ENCODE results near the gene KRT15.

Gene KRT15

GRCh38 chr17:41518789-41519449 is at the start of gene KRT15:
TSS of gene KRT15 (minus strand) at chr17:41518890. CDS start at chr17:41518827, 63 bp downstream.
- DNase-seq (ENCODE audit: low read depth) = no peak

DNA sequence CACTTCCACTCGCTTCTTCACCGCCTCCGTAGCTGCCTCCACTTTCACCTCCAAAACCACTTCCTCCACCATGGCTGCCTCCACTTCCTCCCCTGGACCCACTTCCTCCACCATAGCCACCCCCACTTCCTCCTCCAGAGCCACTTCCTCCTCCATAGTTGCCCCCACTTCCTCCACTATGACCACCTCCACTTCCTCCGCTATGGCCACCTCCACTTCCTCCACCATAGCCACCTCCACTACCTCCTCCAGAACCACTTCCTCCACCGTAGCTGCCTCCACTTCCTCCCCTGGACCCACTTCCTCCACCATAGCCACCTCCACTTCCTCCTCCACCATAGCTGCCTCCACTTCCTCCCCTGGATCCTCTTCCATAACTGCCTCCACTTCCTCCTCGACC is 48.6 kb upstream of the KRT15 start:
- no peak for DNase-seq (ENCODE audit: low read depth)

GRCh38 chr17:41565338-41565737 is 46.6 kb upstream of the KRT15 start:
- DNase-seq (ENCODE audit: low read depth) = no peak

DNA sequence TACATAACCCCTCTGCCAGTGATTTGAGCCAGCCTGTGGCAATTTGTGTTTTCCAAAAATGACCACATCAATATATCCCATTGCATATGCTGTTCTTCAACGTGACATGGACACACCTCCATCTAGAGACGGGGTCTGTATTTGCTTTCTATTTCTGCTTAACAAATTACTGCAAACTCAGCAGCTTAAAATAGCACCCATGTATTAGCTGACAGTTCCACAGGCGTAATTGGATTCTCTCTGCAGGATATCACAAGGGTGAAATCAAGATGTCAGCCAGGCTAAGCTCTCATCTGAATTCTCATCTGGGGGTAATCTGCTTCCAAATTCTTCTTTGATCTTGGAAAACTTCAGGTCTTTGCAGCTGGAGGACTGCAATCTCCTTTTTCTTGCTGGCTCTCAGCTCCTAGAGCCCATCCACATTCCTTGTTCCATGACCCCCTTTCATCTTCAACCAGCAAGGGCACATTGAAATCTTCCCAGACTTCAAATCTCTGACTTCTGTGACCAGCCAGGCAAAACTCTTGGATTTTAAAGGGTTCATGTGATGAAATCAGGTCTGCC is 45.0 kb upstream of the KRT15 start:
- DNase-seq (ENCODE audit: low read depth) = no peak

DNA sequence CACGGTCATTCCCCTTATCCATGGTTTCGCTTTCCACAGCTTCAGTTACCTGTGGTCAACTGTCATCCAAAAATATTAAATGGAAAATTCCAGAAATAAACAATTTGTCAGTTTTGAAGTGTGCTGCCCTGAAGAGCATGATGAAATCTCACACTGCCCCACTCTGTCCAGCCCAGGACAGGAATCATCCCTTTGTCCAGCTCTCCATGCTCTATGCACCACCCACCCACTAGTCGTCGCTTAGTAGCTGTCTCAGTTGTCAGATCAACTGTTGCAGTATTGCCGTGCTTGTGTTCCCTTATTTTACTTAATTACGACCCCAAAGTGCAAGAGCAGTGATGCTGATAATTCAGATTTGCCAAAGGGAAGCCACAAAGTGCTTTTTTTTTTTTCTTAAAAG is 42.9 kb upstream of the KRT15 start:
- no peak for DNase-seq (ENCODE audit: low read depth)

DNA sequence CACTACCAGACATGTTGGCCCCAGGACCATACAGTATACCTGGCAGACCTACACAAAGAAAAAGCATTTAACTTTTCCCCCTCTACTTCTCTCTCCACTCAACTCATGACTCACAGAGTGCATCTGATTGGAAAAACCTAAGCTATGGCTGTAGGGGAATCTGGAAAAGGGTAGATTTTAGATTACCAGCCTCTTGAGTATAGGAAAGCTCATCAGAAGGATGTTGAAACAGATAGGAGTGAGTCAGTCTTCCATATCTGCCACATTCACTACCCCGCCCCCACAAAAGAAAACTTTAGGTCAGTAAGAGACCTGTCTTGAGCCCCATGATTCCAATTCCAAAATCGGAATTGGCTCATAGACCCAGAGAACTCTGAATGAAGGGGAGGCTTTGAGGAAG is 40.9 kb upstream of the KRT15 start:
- no peak for DNase-seq (ENCODE audit: low read depth)

GRCh38 chr17:41556931-41557330 is 38.2 kb upstream of the KRT15 start:
- no peak for DNase-seq (ENCODE audit: low read depth)

DNA sequence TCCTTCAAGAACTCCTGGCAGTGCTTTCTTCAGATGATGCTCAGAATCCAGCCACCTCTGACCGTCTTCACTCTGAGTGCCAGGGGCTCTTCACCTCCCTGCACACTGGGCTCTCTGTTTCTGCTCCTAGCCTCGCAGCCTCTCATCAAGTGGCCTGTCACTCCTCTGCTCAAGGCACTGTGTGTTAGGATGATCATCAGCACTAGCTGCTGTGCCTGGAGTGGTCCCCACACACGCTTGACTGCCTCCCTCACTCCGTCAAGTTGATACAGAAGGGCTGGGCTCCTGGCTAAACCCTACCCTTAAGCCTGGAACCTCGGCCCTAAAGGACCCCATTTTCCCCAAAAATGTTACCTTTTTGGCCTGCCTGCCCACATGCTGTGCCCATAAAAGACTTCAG is 37.6 kb upstream of the KRT15 start:
- DNase-seq (ENCODE audit: low read depth) = no peak

DNA sequence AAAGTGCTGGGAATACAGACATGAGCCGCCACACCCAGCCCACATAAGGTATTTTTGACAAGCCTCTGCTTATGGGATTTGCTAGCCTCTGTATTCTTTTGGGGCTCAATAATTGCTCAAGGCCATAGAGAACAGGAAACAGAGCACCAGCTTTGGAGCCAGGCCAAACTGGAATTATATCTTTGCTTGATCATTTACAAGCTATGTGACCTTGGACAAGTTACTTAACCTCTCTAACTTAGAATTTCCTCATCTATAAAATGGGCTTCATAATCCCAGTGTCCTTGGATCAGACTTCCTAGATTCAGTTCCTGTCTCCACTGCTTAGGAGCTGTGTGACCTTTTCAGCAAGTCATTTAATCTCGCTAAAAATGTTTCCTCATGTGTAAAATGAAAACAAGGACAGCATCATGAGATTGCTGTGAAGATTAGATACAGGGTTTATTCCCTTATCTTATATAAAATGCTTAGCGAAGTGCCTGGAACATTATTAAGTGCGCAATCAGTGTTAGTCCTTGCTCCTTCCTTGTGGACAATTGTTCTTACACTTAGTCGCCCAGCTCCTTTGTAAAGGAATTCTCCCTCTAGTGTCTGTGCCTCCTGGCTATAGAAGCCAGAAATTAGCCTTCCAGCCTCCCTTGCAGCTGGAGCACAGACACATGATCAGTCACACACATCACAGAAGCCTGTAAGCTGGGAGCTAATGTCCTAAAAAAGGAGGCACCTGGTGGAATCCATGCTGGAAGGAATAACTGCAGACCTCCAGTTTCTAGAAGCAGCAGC is 36.6 kb upstream of the KRT15 start:
- no peak for DNase-seq (ENCODE audit: low read depth)

DNA sequence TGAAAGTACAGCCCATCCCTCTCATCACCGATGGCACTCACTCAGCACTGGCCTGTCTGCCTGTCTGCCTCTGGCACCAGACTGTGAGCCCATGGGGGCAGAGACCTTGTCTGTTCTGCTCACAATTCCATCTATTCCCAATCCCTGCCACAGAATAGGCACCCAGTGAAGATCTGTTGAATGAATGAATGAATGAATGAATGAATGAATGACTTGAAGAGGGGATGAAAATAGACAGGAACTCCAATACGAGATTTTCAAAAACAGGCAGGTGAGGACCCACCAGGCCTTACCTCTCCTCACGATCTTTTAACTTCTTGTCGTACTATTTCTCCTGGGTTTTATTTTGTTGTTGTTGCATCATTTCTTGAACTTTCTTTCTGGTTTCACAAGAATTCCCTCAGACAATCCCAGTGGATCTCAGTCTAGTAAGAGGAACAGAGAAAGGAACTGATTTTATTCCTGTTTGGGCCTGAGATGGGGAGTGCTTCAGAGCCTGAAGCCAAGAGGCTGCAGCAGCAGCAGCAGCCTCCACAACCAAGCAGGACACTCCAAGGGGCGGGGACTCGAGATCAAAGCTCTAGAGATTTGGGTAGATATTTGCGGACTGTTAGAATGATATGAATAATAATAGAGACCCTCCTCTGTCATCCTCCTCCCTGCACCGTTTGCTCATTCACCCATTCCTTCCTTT is 35.4 kb upstream of the KRT15 start:
- no peak for DNase-seq (ENCODE audit: low read depth)

DNA sequence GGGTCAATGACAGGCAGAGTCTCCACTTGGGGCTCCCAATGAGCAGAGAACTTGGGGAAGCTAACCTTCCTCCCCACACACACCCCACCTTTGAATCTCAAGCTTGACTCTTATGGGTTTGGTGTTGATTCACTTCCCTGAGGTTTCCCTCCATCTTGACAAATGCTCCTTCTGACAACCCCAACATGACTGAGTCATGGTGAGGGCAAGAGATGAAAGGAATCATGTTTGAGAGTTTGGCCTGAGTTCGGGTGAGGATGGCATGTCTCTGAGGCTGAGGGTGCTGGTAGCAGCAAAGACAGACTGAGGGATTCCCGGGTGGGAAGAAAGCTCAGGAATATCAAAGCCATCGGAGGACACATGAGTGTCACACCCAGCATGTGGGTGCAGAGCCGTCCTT is 34.5 kb upstream of the KRT15 start:
- no peak for DNase-seq (ENCODE audit: low read depth)

DNA sequence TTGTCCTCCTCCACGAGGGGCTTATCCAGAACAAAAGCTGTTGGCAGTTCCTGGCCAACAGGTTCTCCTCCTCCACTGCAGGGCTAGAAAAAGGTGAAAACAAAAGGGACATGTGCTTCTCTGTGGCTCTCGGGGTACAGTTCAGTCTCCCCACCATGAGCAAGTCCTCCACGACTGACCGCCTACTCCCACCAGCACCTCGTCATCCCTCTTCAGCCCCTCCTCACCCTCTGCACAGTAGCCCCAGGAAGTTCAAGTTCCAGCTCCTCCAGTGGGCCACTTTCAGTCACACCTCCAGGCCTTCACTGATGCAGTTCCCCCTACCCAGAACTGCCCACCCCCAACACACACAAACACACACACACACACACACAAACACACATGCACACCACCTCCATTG is 33.8 kb upstream of the KRT15 start:
- DNase-seq (ENCODE audit: low read depth) = no peak

- no peak for DNase-seq (ENCODE audit: low read depth)
These were observed 32.7 kb upstream of the KRT15 start for GRCh38 chr17:41551365-41551764.

DNA sequence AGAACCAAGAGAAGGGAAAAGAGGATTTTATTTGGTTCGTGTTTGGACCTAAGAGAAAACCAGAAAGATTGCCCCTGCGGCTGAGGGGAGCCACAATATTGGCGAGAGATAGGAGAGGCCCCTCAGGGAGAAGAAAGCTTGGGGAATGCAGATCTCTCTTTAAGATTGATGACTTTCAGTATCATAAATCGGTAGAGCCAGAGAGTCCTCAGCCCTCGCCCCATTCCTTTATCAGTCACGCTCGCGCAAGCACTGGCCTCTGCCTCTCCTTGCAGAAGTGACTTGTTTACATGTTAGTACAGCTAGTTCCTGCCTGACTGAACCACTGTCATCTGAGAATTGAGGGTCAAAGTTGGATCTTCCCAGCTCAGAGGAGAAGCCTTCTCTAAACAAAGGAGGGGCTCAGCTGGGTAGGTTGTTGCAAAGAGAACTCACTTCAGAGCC is 30.9 kb upstream of the KRT15 start:
- no peak for DNase-seq (ENCODE audit: low read depth)

DNA sequence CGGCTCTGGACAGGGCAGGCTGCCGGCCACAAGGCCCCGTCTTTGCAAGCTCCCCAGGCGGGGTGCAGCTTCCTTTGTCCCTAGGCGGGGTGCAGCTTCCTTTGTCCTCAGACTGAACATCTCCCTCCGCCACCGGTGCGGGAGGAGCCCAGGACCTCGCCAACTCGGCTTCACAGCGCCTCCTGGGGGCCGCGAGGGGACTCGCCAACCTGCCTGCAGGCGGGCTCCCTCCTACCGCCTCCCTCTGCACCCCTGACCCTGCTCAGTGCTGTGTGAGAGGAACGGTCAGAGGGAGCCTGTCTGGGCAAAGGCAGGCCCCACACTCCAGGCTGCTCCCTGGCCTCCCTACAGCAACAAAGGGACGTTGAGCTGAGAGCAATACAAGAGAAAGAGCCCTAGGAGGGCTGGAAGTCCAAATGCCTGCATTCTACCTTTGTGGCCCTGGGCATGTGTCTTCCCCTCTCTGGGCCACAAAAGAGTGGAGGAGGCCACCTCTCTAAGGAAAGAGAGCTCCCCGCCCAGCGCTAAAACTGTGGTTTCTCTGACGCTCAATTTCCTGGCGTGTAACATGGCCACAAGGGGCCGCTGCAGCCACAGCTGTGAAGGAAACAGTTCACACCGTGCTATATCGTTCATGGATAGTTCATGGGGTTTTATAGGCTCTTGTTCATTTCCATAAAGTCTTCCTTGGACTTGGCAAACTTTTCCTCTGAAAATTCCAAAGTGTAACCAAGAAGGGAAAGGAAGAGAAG is 30.3 kb upstream of the KRT15 start:
- DNase-seq (ENCODE audit: low read depth) = peak; percentile 67

DNA sequence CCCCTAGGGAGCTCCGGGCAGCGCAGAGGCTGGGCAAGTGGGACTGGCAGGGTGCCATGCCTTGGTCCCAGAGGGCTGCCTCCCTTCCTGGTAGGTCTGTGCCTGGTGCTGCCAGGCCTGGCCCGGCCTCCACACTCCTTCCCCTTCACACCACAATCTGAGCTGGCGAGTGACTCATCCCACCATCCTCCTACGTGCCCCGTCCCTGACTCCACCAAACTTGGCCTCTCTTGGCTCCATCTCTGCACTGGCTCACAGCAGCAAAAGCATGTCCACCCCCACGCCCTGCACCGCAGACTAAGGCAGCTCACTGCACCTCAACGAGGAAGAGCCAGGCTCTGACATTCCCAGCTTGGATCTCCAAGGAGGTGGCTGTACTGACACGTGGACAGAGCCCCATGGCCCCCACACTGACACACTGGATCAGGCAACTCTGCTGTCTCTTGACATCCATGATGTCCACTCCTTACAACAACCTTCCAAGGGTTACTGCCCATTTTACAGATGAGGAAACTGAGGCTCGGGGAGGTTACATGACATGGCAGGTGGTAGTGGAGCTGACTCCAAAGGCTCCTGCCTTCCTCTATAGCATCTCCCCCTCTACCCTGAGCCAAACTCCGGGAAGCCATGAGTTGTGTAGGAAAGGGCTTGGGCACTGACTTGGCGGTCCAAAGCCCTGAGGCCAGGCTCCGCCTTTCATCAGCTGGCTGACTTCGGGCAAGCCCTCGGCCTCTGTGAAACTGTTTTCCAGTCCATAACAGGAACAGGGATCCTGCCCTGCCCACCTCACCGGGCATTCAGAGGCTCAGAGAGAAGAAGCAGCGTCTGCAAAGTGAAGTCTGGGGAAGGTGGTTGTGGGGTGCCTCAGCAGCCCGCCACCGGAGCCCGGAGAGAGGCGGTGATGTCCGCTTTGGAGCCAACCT is 29.5 kb upstream of the KRT15 start:
- DNase-seq (ENCODE audit: low read depth) = peak; percentile 95

DNA sequence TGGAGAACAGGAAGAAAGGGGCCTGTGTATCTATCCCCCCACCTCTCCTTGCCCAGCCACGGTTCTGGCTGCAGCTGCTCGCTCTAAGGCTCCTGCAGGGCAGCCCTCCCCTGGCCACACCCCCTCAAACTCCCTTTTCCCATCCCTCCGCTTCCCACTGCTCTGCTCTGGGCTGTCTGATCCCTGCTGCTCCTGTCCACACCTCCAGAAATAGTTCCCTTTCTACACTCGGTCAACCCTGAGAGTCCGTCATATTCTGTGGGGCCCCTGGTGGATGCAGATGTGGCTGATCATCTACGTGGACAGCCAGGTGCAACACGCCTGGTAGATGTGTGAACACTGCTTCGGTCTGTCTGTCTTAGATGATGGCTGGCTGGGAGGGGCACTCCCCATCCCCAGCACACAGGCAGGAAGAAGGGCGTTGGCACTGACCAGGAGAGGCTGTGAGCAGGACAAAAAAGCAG is 28.7 kb upstream of the KRT15 start:
- no peak for DNase-seq (ENCODE audit: low read depth)

DNA sequence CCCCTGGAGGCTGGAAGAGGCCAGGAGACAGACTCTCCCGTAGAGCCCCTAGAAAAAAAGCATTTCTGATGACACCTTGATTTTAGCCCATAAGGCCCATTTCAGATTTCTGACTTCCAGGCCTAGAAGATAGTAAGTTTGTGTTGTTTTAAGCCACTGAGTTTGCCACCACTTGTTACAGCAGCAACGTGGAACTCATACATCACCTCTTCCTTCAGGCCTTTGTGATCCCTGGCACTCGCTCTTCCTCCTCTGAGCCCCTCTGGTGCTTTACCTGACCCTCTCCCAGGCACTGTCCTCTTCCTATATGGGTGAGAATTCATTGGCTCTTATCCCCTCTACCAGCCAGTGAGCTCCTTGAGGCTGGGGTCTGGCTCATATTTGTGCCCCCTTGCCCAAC is 28.1 kb upstream of the KRT15 start:
- no peak for DNase-seq (ENCODE audit: low read depth)

DNA sequence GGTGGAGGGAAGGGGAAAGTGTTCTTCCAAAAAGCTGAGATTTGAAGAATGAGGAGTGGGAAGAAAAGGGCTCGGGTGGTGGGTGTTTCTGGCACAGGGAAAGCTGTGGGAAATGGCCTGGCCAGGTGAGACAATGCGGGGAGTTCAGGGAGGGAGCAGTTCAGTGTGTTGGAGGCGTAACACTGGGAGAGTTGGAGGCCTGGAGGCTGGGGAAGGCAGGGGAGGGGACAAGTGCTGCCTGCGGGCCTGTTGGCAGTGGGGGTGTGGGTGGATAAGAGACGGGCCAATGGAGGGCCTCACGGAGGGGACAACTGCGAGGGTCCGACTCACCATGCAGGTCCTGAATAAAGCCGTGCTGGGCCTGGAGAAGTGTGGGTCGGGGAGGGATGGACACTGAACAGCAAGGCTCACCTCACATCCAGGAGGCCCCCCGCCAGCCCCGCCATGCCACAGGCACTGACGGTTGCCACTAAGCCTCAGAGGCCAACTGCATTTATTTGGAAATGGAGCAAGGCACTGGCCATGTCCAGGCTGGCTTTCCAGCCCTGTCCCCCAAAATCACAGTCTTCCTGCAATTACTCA is 27.2 kb upstream of the KRT15 start:
- no peak for DNase-seq (ENCODE audit: low read depth)

- no peak for DNase-seq (ENCODE audit: low read depth)
These were observed 26.2 kb upstream of the KRT15 start for GRCh38 chr17:41544935-41545334.
